ENCODE data around the gene ZMYM2.

ZMYM2 gene

GRCh38 chr13:20102525-20103180, 144.1 kb downstream of the ZMYM2 start:
- Histone ChIP-seq H3K36me3 (ENCODE audit: insufficient read depth, insufficient read length, low read length) (no peaks in the 10 kb centered on the region), H3K9me3 (ENCODE audit: insufficient read depth, low read length) (no peaks in the 10 kb centered on the region), H3K4me3 (ENCODE audit: insufficient read length, low read depth) (no peak overlapping the region), H3K4me1 (ENCODE audit: insufficient read depth, insufficient read length) (peaks cover 3% of the 10 kb centered on the region), H3K9ac (ENCODE audit: insufficient read length, low read depth) (no peak overlapping the region), H3K27me3 (ENCODE audit: insufficient read depth, insufficient read length) (no peaks in the 10 kb centered on the region)
- DNase-seq (ENCODE audit: low read depth, low spot score): no peak
- TF ChIP-seq YY1 (IDR thresholded peaks at IDR 0.05; ENCODE audit: insufficient read depth, insufficient read length) (no peak), SUZ12 (IDR thresholded peaks at IDR 0.05; ENCODE audit: extremely low read depth, insufficient read depth, insufficient read length) (no peak), ZNF274 (IDR thresholded peaks at IDR 0.05; ENCODE audit: low read depth, low read length) (no peak)

- H3K9ac ChIP-seq (ENCODE audit: insufficient read length, low read depth): no peak overlapping the region
- no peaks in the 10 kb centered on the region for H3K36me3 ChIP-seq (ENCODE audit: insufficient read depth, insufficient read length, low read length)
- no peaks in the 10 kb centered on the region for H3K9me3 ChIP-seq (ENCODE audit: insufficient read depth, low read length)
- peaks cover 3% of the 10 kb centered on the region for H3K4me1 ChIP-seq (ENCODE audit: insufficient read depth, insufficient read length)
- TF ChIP-seq YY1 (IDR thresholded peaks at IDR 0.05; ENCODE audit: insufficient read depth, insufficient read length) (no peak), SUZ12 (IDR thresholded peaks at IDR 0.05; ENCODE audit: extremely low read depth, insufficient read depth, insufficient read length) (no peak), ZNF274 (IDR thresholded peaks at IDR 0.05; ENCODE audit: low read depth, low read length) (no peak)
- H3K27me3 ChIP-seq (ENCODE audit: insufficient read depth, insufficient read length): no peaks in the 10 kb centered on the region
- H3K4me3 ChIP-seq (ENCODE audit: insufficient read length, low read depth): no peak overlapping the region
- no peak for DNase-seq (ENCODE audit: low read depth, low spot score)
These were observed 146.7 kb downstream of the ZMYM2 start for GRCh38 chr13:20105161-20105689.

GRCh38 chr13:20106742-20107141, 148.2 kb downstream of the ZMYM2 start:
- H3K4me1 ChIP-seq (ENCODE audit: insufficient read depth, insufficient read length): peaks cover 3% of the 10 kb centered on the region
- no peaks in the 10 kb centered on the region for H3K9me3 ChIP-seq (ENCODE audit: insufficient read depth, low read length)
- DNase-seq (ENCODE audit: low read depth, low spot score): no peak
- H3K36me3 ChIP-seq (ENCODE audit: insufficient read depth, insufficient read length, low read length): no peaks in the 10 kb centered on the region
- no peak overlapping the region for H3K4me3 ChIP-seq (ENCODE audit: insufficient read length, low read depth)
- H3K9ac ChIP-seq (ENCODE audit: insufficient read length, low read depth): no peak overlapping the region
- no peak for TF ChIP-seq ZNF274 (IDR thresholded peaks at IDR 0.05; ENCODE audit: low read depth, low read length)
- no peak for TF ChIP-seq SUZ12 (IDR thresholded peaks at IDR 0.05; ENCODE audit: extremely low read depth, insufficient read depth, insufficient read length)
- no peak for TF ChIP-seq YY1 (IDR thresholded peaks at IDR 0.05; ENCODE audit: insufficient read depth, insufficient read length)
- H3K27me3 ChIP-seq (ENCODE audit: insufficient read depth, insufficient read length): no peaks in the 10 kb centered on the region

GRCh38 chr13:20109037-20109436, 150.5 kb downstream of the ZMYM2 start:
- H3K36me3 ChIP-seq (ENCODE audit: insufficient read depth, insufficient read length, low read length): no peaks in the 10 kb centered on the region
- no peak overlapping the region for H3K4me3 ChIP-seq (ENCODE audit: insufficient read length, low read depth)
- peaks cover 3% of the 10 kb centered on the region for H3K4me1 ChIP-seq (ENCODE audit: insufficient read depth, insufficient read length)
- H3K27me3 ChIP-seq (ENCODE audit: insufficient read depth, insufficient read length): no peaks in the 10 kb centered on the region
- no peak overlapping the region for H3K9ac ChIP-seq (ENCODE audit: insufficient read length, low read depth)
- no peaks in the 10 kb centered on the region for H3K9me3 ChIP-seq (ENCODE audit: insufficient read depth, low read length)
- DNase-seq (ENCODE audit: low read depth, low spot score): no peak
- TF ChIP-seq ZNF274 (IDR thresholded peaks at IDR 0.05; ENCODE audit: low read depth, low read length) (no peak), SUZ12 (IDR thresholded peaks at IDR 0.05; ENCODE audit: extremely low read depth, insufficient read depth, insufficient read length) (no peak), YY1 (IDR thresholded peaks at IDR 0.05; ENCODE audit: insufficient read depth, insufficient read length) (no peak)

GRCh38 chr13:20114066-20114610, 155.6 kb downstream of the ZMYM2 start:
- H3K36me3 ChIP-seq (ENCODE audit: insufficient read depth, insufficient read length, low read length): no peaks in the 10 kb centered on the region
- TF ChIP-seq SUZ12 (IDR thresholded peaks at IDR 0.05; ENCODE audit: extremely low read depth, insufficient read depth, insufficient read length): no peak

GRCh38 chr13:20116213-20116612, 157.7 kb downstream of the ZMYM2 start:
- H3K36me3 ChIP-seq (ENCODE audit: insufficient read depth, insufficient read length, low read length): no peaks in the 10 kb centered on the region
- H3K4me3 ChIP-seq (ENCODE audit: insufficient read length, low read depth): no peak overlapping the region
- H3K27me3 ChIP-seq (ENCODE audit: insufficient read depth, insufficient read length): peaks cover 8% of the 10 kb centered on the region
- TF ChIP-seq ZNF274 (IDR thresholded peaks at IDR 0.05; ENCODE audit: low read depth, low read length) (no peak), SUZ12 (IDR thresholded peaks at IDR 0.05; ENCODE audit: extremely low read depth, insufficient read depth, insufficient read length) (no peak), YY1 (IDR thresholded peaks at IDR 0.05; ENCODE audit: insufficient read depth, insufficient read length) (no peak)
- DNase-seq (ENCODE audit: low read depth, low spot score): no peak
- H3K9ac ChIP-seq (ENCODE audit: insufficient read length, low read depth): no peak overlapping the region
- H3K9me3 ChIP-seq (ENCODE audit: insufficient read depth, low read length): no peaks in the 10 kb centered on the region
- H3K4me1 ChIP-seq (ENCODE audit: insufficient read depth, insufficient read length): peaks cover 2% of the 10 kb centered on the region

More at GRCh38 chr13:20114066-20114610, 155.6 kb downstream of the ZMYM2 start:
- no peaks in the 10 kb centered on the region for H3K9me3 ChIP-seq (ENCODE audit: insufficient read depth, low read length)
- no peak for DNase-seq (ENCODE audit: low read depth, low spot score)
- H3K27me3 ChIP-seq (ENCODE audit: insufficient read depth, insufficient read length): peaks cover 8% of the 10 kb centered on the region
- H3K4me1 ChIP-seq (ENCODE audit: insufficient read depth, insufficient read length): peaks cover 2% of the 10 kb centered on the region
- H3K9ac ChIP-seq (ENCODE audit: insufficient read length, low read depth): no peak overlapping the region
- H3K4me3 ChIP-seq (ENCODE audit: insufficient read length, low read depth): no peak overlapping the region

GRCh38 chr13:20118268-20119140, 160.0 kb downstream of the ZMYM2 start:
- TF ChIP-seq SUZ12 (IDR thresholded peaks at IDR 0.05; ENCODE audit: extremely low read depth, insufficient read depth, insufficient read length): no peak
- Histone ChIP-seq H3K4me1 (ENCODE audit: insufficient read depth, insufficient read length) (peaks cover 2% of the 10 kb centered on the region), H3K4me3 (ENCODE audit: insufficient read length, low read depth) (peak overlapping the region; percentile 56), H3K9ac (ENCODE audit: insufficient read length, low read depth) (peak overlapping the region; percentile 63), H3K27me3 (ENCODE audit: insufficient read depth, insufficient read length) (peaks cover 8% of the 10 kb centered on the region), H3K9me3 (ENCODE audit: insufficient read depth, low read length) (no peaks in the 10 kb centered on the region), H3K36me3 (ENCODE audit: insufficient read depth, insufficient read length, low read length) (no peaks in the 10 kb centered on the region)
- DNase-seq (ENCODE audit: low read depth, low spot score): no peak

Measured in NT2/D1 (cell line).